HUES64 (cell line): ENCODE results near the gene ZNF592. TPM values are rescaled to one million over a fixed set of nuclear protein-coding genes. Genes with fewer than 3 reads are reported as not detected.

Experiments
- H3K27ac ChIP-seq: 2 replicates; pipeline ENCODE4 v1.7.0; 2013; ENCODE audit warnings: low read depth, low read length, inconsistent platforms
- H3K27me3 ChIP-seq: 2 replicates; pipeline ENCODE4 v1.6.1; 2013; ENCODE audit warnings: mild to moderate bottlenecking, low read length; ENCODE audit not compliant: insufficient read depth
- H3K36me3 ChIP-seq: 2 replicates; pipeline ENCODE4 v1.6.1; 2013; ENCODE audit warnings: mild to moderate bottlenecking, low read length; ENCODE audit not compliant: insufficient read depth
- H3K4me1 ChIP-seq: 2 replicates; pipeline ENCODE4 v1.6.1; 2013; ENCODE audit warnings: mild to moderate bottlenecking, low read length, moderate library complexity; ENCODE audit not compliant: insufficient read depth
- H3K4me3 ChIP-seq: 2 replicates; pipeline ENCODE4 v1.5.1; 2013; ENCODE audit warnings: mild to moderate bottlenecking, low read length, moderate library complexity
- H3K9ac ChIP-seq: 2 replicates; pipeline ENCODE4 v1.6.1; 2013; ENCODE audit warnings: mild to moderate bottlenecking, low read depth, low read length
- H3K9me3 ChIP-seq: 2 replicates; pipeline ENCODE4 v1.6.1; 2013; ENCODE audit warnings: low read depth, low read length; ENCODE audit not compliant: insufficient read depth
- WGBS: fragments of 150-250, 120-280 bp; methylation state at CpG from one replicate; pipeline ENCODE4 v1.1.7; 2013; ENCODE audit warnings: missing lambda C conversion rate; 5-methylcytosine and 5-hydroxymethylcytosine counted together
- polyA plus RNA-seq, 2 experiments: library from polyadenylated mRNA; stranded (reverse); fragments of 50-300 nt; gene quantifications; one replicate each; pipeline ENCODE4 v1.2.3, GENCODE V29; 2013

Gene ZNF592, protein sequence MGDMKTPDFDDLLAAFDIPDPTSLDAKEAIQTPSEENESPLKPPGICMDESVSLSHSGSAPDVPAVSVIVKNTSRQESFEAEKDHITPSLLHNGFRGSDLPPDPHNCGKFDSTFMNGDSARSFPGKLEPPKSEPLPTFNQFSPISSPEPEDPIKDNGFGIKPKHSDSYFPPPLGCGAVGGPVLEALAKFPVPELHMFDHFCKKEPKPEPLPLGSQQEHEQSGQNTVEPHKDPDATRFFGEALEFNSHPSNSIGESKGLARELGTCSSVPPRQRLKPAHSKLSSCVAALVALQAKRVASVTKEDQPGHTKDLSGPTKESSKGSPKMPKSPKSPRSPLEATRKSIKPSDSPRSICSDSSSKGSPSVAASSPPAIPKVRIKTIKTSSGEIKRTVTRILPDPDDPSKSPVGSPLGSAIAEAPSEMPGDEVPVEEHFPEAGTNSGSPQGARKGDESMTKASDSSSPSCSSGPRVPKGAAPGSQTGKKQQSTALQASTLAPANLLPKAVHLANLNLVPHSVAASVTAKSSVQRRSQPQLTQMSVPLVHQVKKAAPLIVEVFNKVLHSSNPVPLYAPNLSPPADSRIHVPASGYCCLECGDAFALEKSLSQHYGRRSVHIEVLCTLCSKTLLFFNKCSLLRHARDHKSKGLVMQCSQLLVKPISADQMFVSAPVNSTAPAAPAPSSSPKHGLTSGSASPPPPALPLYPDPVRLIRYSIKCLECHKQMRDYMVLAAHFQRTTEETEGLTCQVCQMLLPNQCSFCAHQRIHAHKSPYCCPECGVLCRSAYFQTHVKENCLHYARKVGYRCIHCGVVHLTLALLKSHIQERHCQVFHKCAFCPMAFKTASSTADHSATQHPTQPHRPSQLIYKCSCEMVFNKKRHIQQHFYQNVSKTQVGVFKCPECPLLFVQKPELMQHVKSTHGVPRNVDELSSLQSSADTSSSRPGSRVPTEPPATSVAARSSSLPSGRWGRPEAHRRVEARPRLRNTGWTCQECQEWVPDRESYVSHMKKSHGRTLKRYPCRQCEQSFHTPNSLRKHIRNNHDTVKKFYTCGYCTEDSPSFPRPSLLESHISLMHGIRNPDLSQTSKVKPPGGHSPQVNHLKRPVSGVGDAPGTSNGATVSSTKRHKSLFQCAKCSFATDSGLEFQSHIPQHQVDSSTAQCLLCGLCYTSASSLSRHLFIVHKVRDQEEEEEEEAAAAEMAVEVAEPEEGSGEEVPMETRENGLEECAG (N-terminal part only)
- 18.7 TPM for polyA plus RNA-seq (2013, experiment 1 of 2)
- polyA plus RNA-seq (2013, experiment 2 of 2): 17.9 TPM

DNA sequence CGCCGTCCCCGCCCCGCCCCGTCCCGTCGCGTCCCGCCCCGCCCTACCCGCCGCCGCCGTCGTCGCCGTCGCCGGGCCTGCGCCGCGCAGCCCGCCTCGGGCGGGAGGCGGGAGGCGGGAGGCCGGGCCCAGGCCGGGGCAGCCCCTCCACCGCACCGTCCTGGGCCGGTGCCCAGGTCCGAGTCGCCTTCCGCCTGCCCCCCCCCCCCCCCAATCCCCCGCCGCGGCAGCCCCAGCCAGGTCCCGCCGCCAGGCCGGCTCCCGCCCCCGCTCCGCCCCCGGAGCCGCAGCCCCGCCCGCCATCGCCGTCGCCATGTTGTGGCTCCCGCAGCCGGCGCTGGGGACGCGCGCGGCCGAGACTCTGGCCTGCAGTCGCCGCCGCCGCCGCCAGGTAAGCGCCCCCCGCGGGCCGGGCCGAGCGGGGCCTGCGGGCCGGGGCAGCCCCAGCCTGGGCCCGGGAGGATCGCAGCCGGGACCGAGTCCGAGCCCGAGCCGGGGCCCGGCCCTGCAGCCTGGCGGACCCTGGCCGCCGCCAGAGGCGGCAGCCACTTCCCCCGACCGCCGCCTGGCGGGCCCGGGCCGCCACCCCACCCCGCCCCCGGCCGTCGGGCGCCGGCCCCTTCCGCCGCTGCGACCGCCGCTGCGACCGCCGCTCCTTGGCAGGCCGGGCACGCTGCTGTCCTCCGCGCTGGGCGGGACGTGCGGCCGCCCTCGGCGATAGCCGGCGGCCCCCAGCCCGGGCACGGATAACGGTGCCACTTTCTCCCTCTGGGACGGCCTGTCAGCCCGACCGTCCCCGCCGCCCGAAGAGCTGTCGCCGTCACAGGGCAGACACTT is at the start of gene ZNF592:
TSS of gene ZNF592 (plus strand) at position 319 of the 837 bp plus-strand sequence. CDS start 34,084 bp downstream, outside the sequence.
- Histone ChIP-seq H3K9me3 (no peaks in the 10 kb centered on the region), H3K4me1 (peaks cover 11% of the 10 kb centered on the region), H3K36me3 (no peaks in the 10 kb centered on the region), H3K4me3 (peak within 1 kb of the TSS; percentile 94), H3K27ac (peak within 1 kb of the TSS; percentile 92), H3K9ac (peak within 1 kb of the TSS; percentile 85), H3K27me3 (no peaks in the 10 kb centered on the region)
- under 1% methylated on average over 127 of the region's 127 CpGs for WGBS

DNA sequence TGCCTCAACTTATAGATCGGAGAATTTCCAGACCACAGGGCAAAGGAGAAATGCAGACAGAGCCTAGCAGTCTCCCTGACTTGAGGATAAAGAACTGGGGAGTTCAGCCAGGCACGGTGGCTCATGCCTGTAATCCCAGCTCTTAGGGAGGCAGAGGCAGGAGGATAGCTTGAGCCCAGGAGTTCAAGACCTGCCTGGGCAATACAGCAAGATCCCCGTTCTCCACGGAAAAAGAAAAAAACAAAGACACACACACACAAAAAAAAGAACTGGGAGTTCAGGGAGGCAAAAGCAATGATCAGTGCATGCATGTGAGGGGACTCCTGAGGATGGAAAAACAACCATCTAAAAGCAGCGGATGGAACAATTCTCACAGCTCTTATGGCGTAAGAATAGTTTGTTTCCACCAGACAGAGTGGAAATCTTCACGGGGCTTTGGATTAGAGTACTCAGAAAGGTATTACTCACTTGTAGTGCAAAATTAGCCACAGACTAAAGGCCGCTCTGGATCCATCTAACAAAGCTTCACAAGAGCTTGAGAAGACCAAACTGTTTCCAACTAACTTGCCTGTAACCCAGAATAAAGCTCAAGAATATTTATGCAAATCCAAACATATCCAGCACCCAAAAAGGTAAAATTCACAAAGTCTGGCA is 48.7 kb upstream of the ZNF592 start:
- Histone ChIP-seq H3K4me1 (no peaks in the 10 kb centered on the region), H3K9ac (no peak overlapping the region), H3K9me3 (no peaks in the 10 kb centered on the region), H3K4me3 (no peak overlapping the region), H3K27me3 (no peaks in the 10 kb centered on the region), H3K27ac (no peak overlapping the region), H3K36me3 (peaks cover 12% of the 10 kb centered on the region; the same call in 1 of the 2 replicates)
- 97% methylated on average over 8 of the region's 8 CpGs for WGBS

DNA sequence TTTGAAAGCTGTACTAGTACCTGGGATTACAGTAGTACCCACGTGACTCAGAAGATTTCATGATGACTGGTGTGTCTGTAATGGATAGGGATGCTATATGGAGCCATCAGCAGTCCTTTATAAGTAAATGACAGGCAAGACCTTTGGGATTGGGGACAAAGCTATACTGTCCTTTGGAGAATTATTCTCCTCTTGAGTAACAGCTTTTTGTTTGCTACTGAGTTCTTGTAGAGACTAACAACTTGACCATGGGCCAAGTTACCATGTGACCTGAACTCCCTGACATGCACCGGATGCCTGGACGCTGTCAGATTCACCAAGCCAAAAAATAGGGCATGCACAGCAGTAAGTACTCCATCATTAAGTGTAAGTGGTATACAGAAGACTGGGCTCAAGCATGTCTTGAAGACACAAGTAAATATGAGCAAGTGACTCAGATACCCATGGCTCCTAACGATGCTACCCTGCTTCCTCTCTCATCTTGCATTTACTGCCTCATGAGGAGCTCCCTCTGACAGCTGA is 45.4 kb upstream of the ZNF592 start:
- Histone ChIP-seq H3K4me3 (no peak overlapping the region), H3K27ac (no peak overlapping the region), H3K27me3 (no peaks in the 10 kb centered on the region), H3K4me1 (no peaks in the 10 kb centered on the region), H3K36me3 (peaks cover 13% of the 10 kb centered on the region; the same call in 1 of the 2 replicates), H3K9me3 (no peaks in the 10 kb centered on the region), H3K9ac (no peak overlapping the region)
- WGBS: 92% methylated on average over 4 of the region's 4 CpGs

DNA sequence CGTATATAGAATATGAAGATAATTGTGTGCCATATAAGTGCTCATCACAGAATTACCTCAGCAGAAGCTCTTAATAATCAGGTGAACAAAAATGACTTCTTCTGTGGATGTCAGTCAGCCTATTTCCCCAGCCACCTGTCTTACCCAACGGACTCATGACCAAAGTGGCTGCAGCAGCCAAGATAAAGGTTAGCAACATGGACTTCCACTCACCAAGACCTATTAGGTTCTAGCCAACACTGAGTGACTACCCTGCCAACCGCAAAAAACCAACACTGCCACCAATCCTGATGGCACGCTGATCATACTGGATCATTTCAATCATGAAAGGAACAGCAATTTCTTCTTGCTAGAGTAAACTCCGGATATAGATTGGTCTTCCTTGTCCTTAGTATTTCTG is 44.6 kb upstream of the ZNF592 start:
- Histone ChIP-seq H3K36me3 (peaks cover 21% of the 10 kb centered on the region), H3K9ac (no peak overlapping the region), H3K27me3 (no peaks in the 10 kb centered on the region), H3K27ac (no peak overlapping the region), H3K4me1 (no peaks in the 10 kb centered on the region), H3K4me3 (no peak overlapping the region), H3K9me3 (no peaks in the 10 kb centered on the region)
- 95% methylated on average over 4 of the region's 5 CpGs for WGBS

DNA sequence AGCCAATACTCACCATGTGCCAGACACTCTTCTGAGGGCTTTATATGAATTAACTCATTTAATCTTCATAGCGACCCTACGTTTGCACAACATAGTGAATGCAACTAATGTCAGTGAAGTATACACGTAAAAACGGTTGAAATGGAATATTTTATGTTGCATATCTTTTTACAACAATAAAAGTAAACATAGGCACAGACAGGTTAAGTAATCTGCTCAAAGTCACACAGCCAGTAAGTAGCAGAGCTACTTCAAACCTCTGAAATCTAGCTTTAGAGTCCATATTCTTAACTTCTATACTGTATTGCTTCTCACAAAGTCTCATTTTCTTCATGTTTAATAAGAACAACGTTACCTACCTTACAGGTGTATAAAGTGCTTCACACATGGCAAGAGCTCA is 34.0 kb upstream of the ZNF592 start:
- H3K4me3 ChIP-seq: peak overlapping the region; percentile 91
- peaks cover 9% of the 10 kb centered on the region; the same call in 1 of the 2 replicates for H3K4me1 ChIP-seq
- H3K9ac ChIP-seq: peak overlapping the region; percentile 93; the same call in 1 of the 2 replicates
- WGBS: 91% methylated on average over 5 of the region's 5 CpGs
- H3K36me3 ChIP-seq: peaks cover 31% of the 10 kb centered on the region
- no peak overlapping the region for H3K27ac ChIP-seq
- no peaks in the 10 kb centered on the region for H3K9me3 ChIP-seq
- no peaks in the 10 kb centered on the region for H3K27me3 ChIP-seq

DNA sequence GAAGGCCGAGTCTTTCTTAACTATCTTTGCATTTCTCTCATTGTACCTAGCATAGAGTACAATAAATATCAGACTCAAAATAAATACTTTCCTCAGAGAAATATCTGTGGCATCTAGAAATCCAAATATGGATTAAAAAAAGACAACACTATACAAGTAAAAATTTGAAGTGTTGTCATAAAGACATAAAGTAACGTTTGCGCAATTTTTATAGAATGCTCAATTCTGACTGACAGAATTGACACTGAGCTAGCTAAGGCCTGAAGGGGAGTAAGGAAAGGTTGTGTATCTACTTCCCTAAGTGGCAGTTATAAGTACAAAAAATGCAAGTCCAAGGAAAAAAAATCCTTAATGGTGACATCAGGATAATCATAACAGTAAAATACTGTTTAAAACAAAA is 33.6 kb upstream of the ZNF592 start:
- Histone ChIP-seq H3K4me3 (peak overlapping the region; percentile 91), H3K36me3 (peaks cover 28% of the 10 kb centered on the region), H3K27me3 (no peaks in the 10 kb centered on the region), H3K9ac (peak overlapping the region; percentile 93), H3K9me3 (no peaks in the 10 kb centered on the region), H3K27ac (peak overlapping the region; percentile 86; the same call in 1 of the 2 replicates), H3K4me1 (peaks cover 9% of the 10 kb centered on the region; the same call in 1 of the 2 replicates)
- WGBS: 76% methylated on average over 3 of the region's 3 CpGs

DNA sequence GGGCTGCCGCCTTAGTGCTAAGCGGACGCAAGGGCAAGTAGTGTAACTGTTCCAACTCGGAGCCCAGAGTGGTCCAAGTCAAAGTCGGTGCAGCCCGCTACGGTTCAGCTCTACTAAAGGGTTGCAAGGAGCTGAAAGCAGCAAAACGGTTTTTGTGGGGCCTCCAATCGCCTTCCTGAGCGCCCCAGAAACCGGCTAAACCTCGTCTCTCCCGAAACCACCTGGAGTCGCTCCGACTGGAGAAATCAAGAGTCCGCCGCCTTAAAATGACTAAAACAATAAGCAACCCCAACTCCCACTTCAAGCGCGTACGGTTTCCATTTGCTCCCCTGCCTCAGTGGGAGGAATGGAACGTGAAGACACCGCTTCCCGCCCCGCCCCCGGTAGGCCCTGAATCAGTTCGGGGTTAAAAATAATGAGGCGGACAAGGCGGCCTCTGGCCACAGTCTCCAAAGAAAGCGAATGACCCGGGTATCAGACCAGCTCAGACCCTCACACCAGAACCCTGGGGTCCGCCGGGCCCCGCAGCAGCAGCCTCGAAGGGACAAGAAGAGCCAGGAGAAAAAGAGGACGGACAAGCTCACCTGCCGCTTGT is 32.9 kb upstream of the ZNF592 start:
- Histone ChIP-seq H3K9ac (peak overlapping the region; percentile 93), H3K4me3 (peak overlapping the region; percentile 91), H3K27ac (peak overlapping the region; percentile 86), H3K9me3 (no peaks in the 10 kb centered on the region), H3K27me3 (no peaks in the 10 kb centered on the region), H3K4me1 (peaks cover 9% of the 10 kb centered on the region; the same call in 1 of the 2 replicates), H3K36me3 (peaks cover 21% of the 10 kb centered on the region)
- WGBS: under 1% methylated on average over 36 of the region's 36 CpGs

DNA sequence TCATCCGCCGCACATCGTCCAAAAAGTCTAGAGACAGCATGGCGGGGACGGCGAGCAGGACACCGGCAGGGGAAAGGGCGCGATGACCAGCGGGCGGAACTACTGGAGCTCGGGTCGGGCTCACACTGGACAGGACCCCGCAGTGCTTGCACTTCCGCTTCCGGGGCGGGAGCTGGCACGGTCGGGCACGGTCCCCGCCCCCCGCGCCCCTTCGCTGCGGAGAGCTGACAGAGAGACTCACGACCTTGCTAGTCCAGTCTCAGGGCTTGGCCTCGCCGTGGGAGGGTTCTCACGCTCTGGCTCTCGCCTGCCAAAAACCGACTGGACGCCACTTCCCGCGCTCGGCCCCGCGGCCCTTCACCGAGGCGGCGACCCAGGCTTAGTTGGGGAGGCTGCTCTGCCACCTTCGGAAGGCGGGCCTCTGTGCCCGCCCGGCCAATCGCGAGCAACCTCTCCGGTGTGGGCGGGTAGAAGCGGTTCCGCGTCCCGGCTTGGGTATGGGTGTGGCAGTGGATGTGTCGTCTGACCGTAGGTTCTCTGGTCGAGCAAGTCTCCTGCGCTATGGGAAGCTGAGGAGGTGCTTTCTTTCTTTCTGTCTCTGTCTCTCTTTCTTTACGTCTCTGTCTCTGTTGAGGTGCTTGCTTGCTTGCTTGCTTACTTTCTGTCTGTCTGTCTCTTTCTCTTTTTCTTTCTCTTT is 32.2 kb upstream of the ZNF592 start, which contains the start of gene SEC11A:
TSS of gene SEC11A (minus strand) at position 104 of the 697 bp plus-strand sequence. CDS start at position 40, 64 bp downstream.
- peak within 1 kb of the TSS; percentile 93 for H3K9ac ChIP-seq

DNA sequence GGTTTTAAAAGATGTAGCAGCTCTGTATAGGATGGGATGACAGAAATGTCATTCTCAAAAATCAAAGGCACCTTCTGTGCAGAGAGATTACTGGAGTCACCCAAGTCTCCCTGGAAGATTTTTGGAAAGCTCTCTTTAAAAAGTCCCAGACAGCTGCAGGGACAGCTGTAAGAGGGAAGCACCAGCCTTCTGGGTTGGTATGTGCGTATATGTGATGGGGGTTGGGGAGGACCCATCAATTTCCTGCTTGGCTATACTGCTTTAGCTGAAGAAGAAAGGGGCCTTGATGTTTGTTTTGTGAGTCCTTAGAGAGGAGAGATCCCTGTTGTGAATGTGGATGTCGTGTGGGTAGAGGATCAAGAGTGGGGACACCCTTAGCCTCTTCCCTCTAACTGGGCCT is 27.0 kb upstream of the ZNF592 start:
- H3K27ac ChIP-seq: no peak overlapping the region
- H3K27me3 ChIP-seq: no peaks in the 10 kb centered on the region
- H3K4me1 ChIP-seq: peaks cover 3% of the 10 kb centered on the region; the same call in 1 of the 2 replicates
- no peaks in the 10 kb centered on the region for H3K9me3 ChIP-seq
- no peaks in the 10 kb centered on the region for H3K36me3 ChIP-seq
- H3K4me3 ChIP-seq: no peak overlapping the region
- no peak overlapping the region for H3K9ac ChIP-seq
- 40% methylated on average over 2 of the region's 2 CpGs for WGBS

More for the DNA sequence above, 32.2 kb upstream of the ZNF592 start, which contains the start of gene SEC11A:
- Histone ChIP-seq H3K4me1 (peaks cover 9% of the 10 kb centered on the region), H3K27ac (peak within 1 kb of the TSS; percentile 86), H3K4me3 (peak within 1 kb of the TSS; percentile 91), H3K9me3 (no peaks in the 10 kb centered on the region), H3K27me3 (no peaks in the 10 kb centered on the region), H3K36me3 (peaks cover 15% of the 10 kb centered on the region)
- under 1% methylated on average over 57 of the region's 57 CpGs for WGBS
